GM12875 (cell line): ENCODE results near the gene ERVK3-1.

Experiments
- H3K4me3 ChIP-seq: one replicate; pipeline ENCODE4 v1.5.1; 2011; ENCODE audit warnings: low read depth, low read length, control low read depth
- TF ChIP-seq, protein P1 (sequence below): IDR thresholded peaks from 2 replicates; pipeline ENCODE4 v1.5.1; 2011; ENCODE audit warnings: low read depth, mild to moderate bottlenecking, control low read depth, inconsistent platforms, low read length, moderate library complexity, borderline replicate concordance; ENCODE audit not compliant: insufficient read depth

Gene ERVK3-1

DNA sequence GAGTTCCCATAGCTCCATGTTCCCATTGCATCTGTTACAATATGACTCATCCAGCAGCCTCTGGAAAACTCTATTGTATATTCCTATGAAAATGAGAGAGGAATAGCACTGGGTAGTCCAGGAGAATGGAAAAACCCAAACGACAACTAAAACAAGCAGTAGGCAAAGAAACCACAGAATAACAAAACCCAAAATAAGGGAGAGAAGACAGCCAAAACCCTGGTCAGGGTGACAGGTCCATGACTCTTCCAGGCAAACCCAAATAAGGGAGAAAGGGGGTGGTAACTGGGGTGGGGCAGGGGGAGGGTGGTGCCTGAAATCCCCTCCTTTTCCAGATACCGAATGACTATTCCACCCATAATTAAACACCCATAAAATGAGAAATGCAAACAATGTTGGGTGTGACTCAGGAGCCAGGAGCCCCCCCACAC is 30.4 kb upstream of the ERVK3-1 start:
- H3K4me3 ChIP-seq: no peak overlapping the region
- TF ChIP-seq, protein P1, sequence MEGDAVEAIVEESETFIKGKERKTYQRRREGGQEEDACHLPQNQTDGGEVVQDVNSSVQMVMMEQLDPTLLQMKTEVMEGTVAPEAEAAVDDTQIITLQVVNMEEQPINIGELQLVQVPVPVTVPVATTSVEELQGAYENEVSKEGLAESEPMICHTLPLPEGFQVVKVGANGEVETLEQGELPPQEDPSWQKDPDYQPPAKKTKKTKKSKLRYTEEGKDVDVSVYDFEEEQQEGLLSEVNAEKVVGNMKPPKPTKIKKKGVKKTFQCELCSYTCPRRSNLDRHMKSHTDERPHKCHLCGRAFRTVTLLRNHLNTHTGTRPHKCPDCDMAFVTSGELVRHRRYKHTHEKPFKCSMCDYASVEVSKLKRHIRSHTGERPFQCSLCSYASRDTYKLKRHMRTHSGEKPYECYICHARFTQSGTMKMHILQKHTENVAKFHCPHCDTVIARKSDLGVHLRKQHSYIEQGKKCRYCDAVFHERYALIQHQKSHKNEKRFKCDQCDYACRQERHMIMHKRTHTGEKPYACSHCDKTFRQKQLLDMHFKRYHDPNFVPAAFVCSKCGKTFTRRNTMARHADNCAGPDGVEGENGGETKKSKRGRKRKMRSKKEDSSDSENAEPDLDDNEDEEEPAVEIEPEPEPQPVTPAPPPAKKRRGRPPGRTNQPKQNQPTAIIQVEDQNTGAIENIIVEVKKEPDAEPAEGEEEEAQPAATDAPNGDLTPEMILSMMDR: no peak

DNA sequence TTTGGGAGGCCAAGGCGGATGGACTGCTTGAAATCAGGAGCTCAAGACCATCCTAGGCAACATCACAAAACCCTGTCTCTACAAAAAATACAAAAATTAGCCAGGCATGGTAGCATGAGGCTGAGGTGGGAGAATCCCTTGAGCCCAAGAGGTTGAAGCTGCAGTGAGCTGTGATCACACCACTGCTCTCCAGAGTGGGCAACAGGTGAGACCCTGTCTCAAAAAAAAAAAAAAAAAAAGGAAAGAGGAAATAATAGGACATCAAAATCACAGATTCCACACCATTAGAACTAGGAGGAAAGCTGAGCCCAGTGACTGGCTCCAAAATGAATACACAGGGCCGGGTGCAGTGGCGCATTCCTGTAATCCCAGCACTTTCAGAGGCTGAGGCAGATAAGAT is 29.6 kb upstream of the ERVK3-1 start:
- TF ChIP-seq, protein P1: no peak
- H3K4me3 ChIP-seq: no peak overlapping the region

DNA sequence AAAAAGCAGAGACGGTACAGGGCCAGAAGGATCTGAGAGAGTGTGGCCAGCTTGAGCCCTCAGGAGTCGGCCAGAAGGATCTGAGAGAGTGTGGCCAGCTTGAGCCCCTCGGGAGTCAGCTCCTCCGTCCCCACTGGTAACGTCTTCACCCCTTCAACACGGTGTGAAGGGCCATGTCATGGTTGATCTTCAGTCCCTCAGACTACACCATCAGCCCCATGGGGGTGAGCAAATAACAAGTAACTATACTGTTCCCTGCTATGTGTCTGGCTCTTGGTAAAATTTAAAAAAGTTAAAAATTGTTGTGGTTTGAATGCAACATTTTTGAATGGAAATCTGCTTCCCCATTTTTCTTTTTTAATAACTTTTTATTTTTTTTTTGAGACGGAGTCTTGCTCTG is 28.0 kb upstream of the ERVK3-1 start:
- H3K4me3 ChIP-seq: no peak overlapping the region
- TF ChIP-seq, protein P1: no peak

DNA sequence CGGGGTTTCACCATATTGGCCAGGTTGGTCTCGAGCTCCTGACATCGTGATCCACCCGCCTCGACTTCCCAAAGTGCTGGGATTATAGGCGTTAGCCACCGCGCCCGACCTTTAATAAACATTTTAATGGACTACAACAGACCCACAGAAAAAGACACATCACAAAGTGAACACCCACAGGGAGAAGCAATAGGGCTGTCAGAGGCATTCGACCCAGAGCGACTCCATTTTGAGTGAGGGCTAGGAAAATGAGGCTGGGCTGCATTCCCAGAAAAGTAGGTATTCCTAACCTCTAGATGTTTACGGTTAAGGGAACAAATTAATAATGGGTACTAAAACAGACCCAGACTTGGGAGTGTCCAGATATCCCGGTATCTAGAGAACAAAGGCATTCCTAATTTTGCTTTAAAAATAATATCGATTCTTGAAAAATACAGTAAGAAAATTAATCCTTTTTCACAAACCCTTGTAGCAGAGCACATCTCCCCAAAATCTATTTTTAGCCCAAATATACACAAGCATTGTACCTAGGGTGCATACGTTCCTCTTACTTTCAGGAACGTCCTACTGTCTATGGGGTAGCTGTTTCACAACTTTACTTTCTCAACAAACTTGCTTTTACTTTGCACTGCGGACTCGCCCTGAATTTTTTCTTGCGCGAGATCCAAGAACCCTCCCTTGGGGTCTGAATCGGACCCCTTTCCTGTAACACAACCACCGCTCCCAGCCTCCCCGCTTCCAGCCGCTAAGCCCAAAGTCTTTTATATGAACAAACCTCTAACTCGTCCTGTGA is 27.2 kb upstream of the ERVK3-1 start:
- TF ChIP-seq, protein P1: no peak
- peak overlapping the region; percentile 69 for H3K4me3 ChIP-seq

DNA sequence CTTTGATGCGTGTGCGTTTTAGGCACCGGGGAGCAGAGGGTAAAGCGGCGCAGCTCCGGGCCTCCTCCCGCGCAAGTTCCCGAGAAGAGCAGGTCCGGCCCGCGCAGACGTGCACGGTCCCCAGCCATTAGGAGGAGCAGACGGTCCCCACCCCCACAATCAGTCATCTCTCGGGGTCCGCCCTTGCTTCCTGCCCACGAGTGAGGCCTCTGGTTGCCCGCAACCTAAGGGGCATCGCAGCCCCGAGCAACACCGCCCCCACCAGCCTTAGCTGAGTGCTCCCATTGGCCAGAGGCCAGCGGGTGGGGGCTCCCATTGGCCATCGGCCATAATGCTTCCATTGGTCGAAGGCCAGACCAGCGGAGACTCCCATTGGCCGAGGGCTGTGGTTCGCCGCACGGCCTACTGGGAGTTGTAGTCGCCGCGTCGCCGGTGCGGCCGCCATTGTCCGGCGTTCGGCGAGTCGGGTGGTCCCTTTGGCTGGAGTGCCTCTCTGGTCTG is 26.6 kb upstream of the ERVK3-1 start, which contains the start of gene ZNF8:
Gene ZNF8 (plus strand): TSS at position 415 of the 501 bp plus-strand sequence. CDS start 127 bp downstream, outside the sequence.
- H3K4me3 ChIP-seq: peak within 1 kb of the TSS; percentile 69
- TF ChIP-seq, protein P1: no peak

DNA sequence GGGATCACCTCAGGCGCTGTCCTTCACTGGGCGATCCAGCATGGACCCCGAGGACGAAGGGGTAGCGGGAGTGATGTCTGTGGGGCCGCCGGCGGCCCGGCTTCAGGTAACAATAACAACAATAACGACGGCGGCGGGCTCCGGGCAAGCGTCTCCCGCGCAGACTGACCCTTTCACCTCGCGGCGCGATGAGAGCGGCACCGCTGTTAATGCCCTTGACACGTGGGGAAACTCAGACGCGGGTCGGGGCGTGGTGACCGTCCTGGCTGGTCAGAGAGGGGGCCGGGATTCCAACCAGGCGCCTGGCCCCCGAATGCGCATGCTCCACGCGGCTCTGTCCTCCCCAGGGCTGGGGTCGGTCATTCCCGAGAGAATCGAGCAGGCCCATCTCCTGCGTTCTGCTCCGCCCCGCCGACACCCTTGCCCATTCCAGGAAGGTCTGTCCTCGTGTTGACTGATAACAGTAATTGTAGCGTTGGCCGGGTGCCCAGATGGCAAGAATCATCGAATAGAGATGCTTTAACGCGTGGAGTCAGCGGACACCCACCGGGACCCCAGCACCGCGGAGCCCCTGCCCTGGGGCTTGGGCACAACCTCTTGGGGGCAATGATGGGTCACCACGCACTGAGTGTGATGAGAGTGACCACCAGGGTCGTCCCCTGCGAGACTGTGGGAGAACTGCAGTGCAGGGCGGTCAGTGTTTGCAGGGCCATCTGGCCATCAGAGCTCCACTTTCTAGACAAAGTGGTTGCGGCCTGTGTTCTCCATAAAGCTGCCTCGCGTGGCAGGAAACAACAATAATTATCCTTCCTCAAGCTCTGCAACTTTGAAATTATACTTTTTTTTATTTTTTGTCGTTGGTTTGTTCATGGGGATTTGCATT is 25.9 kb upstream of the ERVK3-1 start:
- TF ChIP-seq, protein P1: no peak

More for the DNA sequence above, 25.9 kb upstream of the ERVK3-1 start:
- H3K4me3 ChIP-seq: peak overlapping the region; percentile 69
